Globus pallidus (tissue), 1 donor: ENCODE results near the gene TMEM121.

Experiments
- DNase-seq: peaks from one replicate; pipeline ENCODE4 v3.0.0-alpha.2; 2015; ENCODE audit warnings: low spot score

The TMEM121 gene

GRCh38 chr14:105487449-105487985 is 38.9 kb upstream of the TMEM121 start:
- DNase-seq, result no peak

- no peak for DNase-seq
These were observed 38.2 kb upstream of the TMEM121 start for GRCh38 chr14:105487986-105488777.

- no peak for DNase-seq
These were observed 37.4 kb upstream of the TMEM121 start for GRCh38 chr14:105488781-105489541.

- DNase-seq, result peak; percentile 75
These were observed 36.7 kb upstream of the TMEM121 start for GRCh38 chr14:105489542-105490266.

- DNase-seq, result no peak
These were observed 36.2 kb upstream of the TMEM121 start for GRCh38 chr14:105490267-105490571.

- DNase-seq, result peak; percentile 100
These were observed 35.6 kb upstream of the TMEM121 start, which contains the start of gene TEDC1 for GRCh38 chr14:105490572-105491365. Gene TEDC1, plus strand, starts transcription at chr14:105491246. Its CDS starts 130 bp downstream, at chr14:105491376.

- peak; percentile 53 for DNase-seq
These were observed 34.9 kb upstream of the TMEM121 start for GRCh38 chr14:105491366-105491973.

- no peak for DNase-seq
These were observed 34.1 kb upstream of the TMEM121 start for GRCh38 chr14:105492031-105492970.

- no peak for DNase-seq
These were observed 33.2 kb upstream of the TMEM121 start for GRCh38 chr14:105492971-105493871.

GRCh38 chr14:105493921-105494605 is 32.3 kb upstream of the TMEM121 start:
- no peak for DNase-seq

- no peak for DNase-seq
These were observed 31.8 kb upstream of the TMEM121 start for GRCh38 chr14:105494606-105494929.

- DNase-seq, result no peak
These were observed 31.0 kb upstream of the TMEM121 start for GRCh38 chr14:105495101-105495989.

GRCh38 chr14:105495990-105496830 is 30.2 kb upstream of the TMEM121 start:
- no peak for DNase-seq

GRCh38 chr14:105496831-105497591 is 29.4 kb upstream of the TMEM121 start:
- DNase-seq, result no peak

- DNase-seq, result no peak
These were observed 28.5 kb upstream of the TMEM121 start for GRCh38 chr14:105497671-105498429.
